IPS DF 6.9 (cell line): ENCODE measurements around the gene ACAN.

Source experiments
- DNase-seq: peaks from one replicate; pipeline ENCODE4 v3.0.0-alpha.2; 2013; ENCODE audit warnings: low read depth, low spot score
- H3K27ac ChIP-seq: one replicate; pipeline ENCODE4 v1.5.1; 2013; ENCODE audit warnings: low read length, control low read depth
- H3K27me3 ChIP-seq: 2 replicates; pipeline ENCODE4 v1.6.1; 2013; ENCODE audit warnings: mild to moderate bottlenecking, low read length; ENCODE audit not compliant: control insufficient read depth, insufficient read depth
- H3K36me3 ChIP-seq: 2 replicates; pipeline ENCODE4 v1.6.1; 2013; ENCODE audit warnings: low read length; ENCODE audit not compliant: control insufficient read depth, insufficient read depth
- H3K4me1 ChIP-seq: 2 replicates; pipeline ENCODE4 v1.6.1; 2013; ENCODE audit warnings: low read length; ENCODE audit not compliant: control insufficient read depth, insufficient read depth
- H3K4me3 ChIP-seq: 2 replicates; pipeline ENCODE4 v1.5.1; 2013; ENCODE audit warnings: mild to moderate bottlenecking, low read length
- H3K9me3 ChIP-seq: 2 replicates; pipeline ENCODE4 v1.6.1; 2013; ENCODE audit warnings: low read length, inconsistent platforms; ENCODE audit not compliant: control insufficient read depth, insufficient read depth
- WGBS: extraction: QIAGEN DNeasy Blood & Tissue Kit; methylation state at CpG from one replicate; pipeline ENCODE4 v1.1.7; 2013; ENCODE audit warnings: mixed read lengths, missing lambda C conversion rate; ENCODE audit not compliant: insufficient read length, insufficient coverage; 5-methylcytosine and 5-hydroxymethylcytosine counted together

The ACAN gene

DNA sequence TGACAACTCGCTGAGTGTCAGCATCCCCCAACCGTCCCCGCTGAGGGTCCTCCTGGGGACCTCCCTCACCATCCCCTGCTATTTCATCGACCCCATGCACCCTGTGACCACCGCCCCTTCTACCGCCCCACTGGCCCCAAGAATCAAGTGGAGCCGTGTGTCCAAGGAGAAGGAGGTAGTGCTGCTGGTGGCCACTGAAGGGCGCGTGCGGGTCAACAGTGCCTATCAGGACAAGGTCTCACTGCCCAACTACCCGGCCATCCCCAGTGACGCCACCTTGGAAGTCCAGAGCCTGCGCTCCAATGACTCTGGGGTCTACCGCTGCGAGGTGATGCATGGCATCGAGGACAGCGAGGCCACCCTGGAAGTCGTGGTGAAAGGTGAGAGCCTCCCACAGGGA lies 35.4 kb downstream of the ACAN start:
- Histone ChIP-seq H3K9me3 (no peaks in the 10 kb centered on the region), H3K4me1 (peaks cover 2% of the 10 kb centered on the region), H3K27ac (no peak overlapping the region), H3K4me3 (no peak overlapping the region), H3K36me3 (no peaks in the 10 kb centered on the region), H3K27me3 (no peaks in the 10 kb centered on the region)
- no CpG with 5 or more reads among the region's 18 CpGs for WGBS
- DNase-seq, result no peak

DNA sequence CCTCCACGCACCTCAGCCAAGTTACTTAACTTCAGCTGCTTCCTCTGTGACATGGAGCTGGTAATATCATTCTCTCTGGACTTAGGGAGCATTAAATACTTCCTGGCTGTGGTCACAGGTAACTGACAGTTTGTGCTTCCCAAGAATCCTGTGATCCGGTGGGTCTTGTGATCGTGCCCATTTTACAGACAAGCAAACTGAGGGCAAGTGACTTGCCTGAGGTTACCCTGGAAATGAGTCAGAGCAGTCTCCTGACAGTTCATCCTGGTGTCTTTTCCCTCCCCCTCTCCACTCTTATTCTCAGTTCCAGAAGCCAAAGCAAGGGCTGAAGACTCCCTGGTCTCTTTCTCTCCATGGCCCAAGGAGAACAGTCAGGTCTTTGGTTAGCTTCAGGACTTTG lies 35.9 kb downstream of the ACAN start:
- no CpG with 5 or more reads among the region's 3 CpGs for WGBS
- H3K4me1 ChIP-seq, result peaks cover 2% of the 10 kb centered on the region
- no peak for DNase-seq

DNA sequence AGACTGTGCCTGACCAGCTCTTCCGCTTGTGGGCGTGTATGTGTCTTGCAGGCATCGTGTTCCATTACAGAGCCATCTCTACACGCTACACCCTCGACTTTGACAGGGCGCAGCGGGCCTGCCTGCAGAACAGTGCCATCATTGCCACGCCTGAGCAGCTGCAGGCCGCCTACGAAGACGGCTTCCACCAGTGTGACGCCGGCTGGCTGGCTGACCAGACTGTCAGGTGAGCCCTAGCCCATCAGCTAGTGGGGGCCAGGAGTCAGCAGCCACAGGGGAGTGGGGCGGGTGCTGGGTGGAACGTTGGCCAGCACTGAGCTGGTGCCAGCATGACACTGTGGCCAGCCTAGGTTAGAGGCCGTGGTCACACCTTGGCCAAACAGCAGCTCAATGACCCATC lies 36.7 kb downstream of the ACAN start:
- no peaks in the 10 kb centered on the region; the same call in 1 of the 2 replicates for H3K4me1 ChIP-seq
- no peak overlapping the region for H3K27ac ChIP-seq
- no peaks in the 10 kb centered on the region for H3K27me3 ChIP-seq
- DNase-seq, result no peak
- H3K4me3 ChIP-seq, result no peak overlapping the region
- no peaks in the 10 kb centered on the region for H3K9me3 ChIP-seq
- no CpG with 5 or more reads among the region's 16 CpGs for WGBS
- H3K36me3 ChIP-seq, result no peaks in the 10 kb centered on the region

More for the DNA sequence above, 35.9 kb downstream of the ACAN start:
- Histone ChIP-seq H3K27ac (no peak overlapping the region), H3K9me3 (no peaks in the 10 kb centered on the region), H3K4me3 (no peak overlapping the region), H3K27me3 (no peaks in the 10 kb centered on the region), H3K36me3 (no peaks in the 10 kb centered on the region)

DNA sequence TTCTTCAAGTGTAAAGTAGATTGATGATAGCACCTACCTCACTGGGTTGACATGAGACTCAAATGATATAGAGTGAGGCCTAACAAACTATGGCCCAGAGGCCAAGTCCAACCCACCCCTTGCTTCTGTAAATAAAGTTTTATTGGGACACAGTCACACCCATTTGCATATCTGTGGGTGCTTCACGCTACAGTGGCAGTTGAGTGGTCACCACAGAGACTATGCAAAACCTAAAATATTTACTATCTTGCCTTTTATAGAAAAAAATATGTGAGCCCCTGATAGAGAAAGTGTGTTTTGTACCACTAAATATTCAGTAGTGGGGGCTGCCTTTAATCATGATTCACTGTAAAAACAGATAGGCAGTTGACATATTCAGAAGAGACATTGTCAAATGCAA lies 38.0 kb downstream of the ACAN start:
- Histone ChIP-seq H3K9me3 (no peaks in the 10 kb centered on the region), H3K4me3 (no peak overlapping the region), H3K27me3 (no peaks in the 10 kb centered on the region), H3K36me3 (no peaks in the 10 kb centered on the region), H3K27ac (no peak overlapping the region), H3K4me1 (no peaks in the 10 kb centered on the region; the same call in 1 of the 2 replicates)
- no CpG with 5 or more reads among the region's 1 CpG for WGBS
- DNase-seq, result no peak

DNA sequence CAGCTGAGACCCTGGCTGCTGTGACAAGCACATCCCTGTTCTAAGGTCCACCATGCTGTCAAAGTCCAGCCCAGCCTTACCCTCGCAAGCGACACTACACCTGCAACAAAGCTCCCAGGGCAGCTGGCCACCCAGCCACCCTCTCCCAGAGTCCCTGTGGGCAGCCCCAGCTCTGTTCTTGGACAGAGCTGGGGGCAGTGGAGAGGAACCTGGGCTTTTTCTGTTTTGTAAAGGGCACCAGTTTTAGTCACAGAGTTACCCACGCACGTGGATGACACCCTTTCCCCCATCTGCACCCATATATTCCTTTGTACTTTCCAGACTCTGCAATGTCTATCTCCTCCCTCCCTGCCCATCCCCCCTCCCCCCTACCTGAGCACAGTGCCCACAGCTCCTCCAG lies 38.9 kb downstream of the ACAN start:
- Histone ChIP-seq H3K27ac (no peak overlapping the region), H3K4me1 (no peaks in the 10 kb centered on the region; the same call in 1 of the 2 replicates), H3K36me3 (no peaks in the 10 kb centered on the region), H3K27me3 (no peaks in the 10 kb centered on the region), H3K4me3 (no peak overlapping the region), H3K9me3 (no peaks in the 10 kb centered on the region)
- no CpG with 5 or more reads among the region's 4 CpGs for WGBS
- no peak for DNase-seq

DNA sequence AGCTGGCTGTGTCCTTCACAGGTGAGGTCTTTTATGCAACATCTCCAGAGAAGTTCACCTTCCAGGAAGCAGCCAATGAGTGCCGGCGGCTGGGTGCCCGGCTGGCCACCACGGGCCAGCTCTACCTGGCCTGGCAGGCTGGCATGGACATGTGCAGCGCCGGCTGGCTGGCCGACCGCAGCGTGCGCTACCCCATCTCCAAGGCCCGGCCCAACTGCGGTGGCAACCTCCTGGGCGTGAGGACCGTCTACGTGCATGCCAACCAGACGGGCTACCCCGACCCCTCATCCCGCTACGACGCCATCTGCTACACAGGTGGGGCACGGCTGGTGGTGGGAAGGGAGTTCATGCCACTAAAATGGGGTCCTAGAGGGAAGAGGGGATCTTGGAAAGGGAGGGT lies 40.1 kb downstream of the ACAN start:
- Histone ChIP-seq H3K9me3 (no peaks in the 10 kb centered on the region), H3K27me3 (no peaks in the 10 kb centered on the region), H3K4me1 (no peaks in the 10 kb centered on the region; the same call in 1 of the 2 replicates), H3K36me3 (no peaks in the 10 kb centered on the region), H3K4me3 (no peak overlapping the region), H3K27ac (no peak overlapping the region)
- WGBS, result no CpG with 5 or more reads among the region's 21 CpGs
- DNase-seq, result no peak

DNA sequence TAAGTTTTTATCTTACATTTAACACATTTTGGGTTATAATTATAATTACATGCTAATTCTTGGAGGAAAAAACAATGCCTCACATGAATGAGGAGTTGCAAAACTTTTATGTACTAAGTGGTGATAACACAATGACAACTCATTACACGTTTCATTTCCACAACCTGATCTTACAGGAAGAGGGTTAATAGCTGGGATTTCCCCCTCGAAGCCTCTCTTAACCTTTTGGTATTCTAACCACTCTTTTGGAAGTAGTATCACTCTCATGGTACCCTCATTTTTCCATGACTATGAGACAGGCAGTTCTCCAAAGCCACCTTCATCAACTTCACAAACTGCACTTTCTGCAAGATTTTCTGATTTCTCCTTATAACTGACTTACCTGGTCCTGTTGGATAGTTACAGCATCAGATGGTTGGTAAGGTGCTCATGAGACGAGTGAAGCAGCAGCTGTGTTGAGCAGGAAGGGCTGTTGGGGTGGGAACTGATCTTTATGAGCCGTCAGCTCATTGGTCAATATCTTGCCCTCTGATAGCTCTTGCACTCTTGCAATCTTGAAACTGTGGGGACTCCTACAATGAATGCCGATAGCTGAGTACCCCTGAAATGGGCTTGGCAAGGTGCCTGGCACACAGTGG lies 41.6 kb downstream of the ACAN start:
- DNase-seq, result no peak
- Histone ChIP-seq H3K4me3 (no peak overlapping the region), H3K27ac (no peak overlapping the region), H3K36me3 (no peaks in the 10 kb centered on the region), H3K9me3 (no peaks in the 10 kb centered on the region), H3K4me1 (no peaks in the 10 kb centered on the region; the same call in 1 of the 2 replicates), H3K27me3 (no peaks in the 10 kb centered on the region)
- no CpG with 5 or more reads among the region's 5 CpGs for WGBS

DNA sequence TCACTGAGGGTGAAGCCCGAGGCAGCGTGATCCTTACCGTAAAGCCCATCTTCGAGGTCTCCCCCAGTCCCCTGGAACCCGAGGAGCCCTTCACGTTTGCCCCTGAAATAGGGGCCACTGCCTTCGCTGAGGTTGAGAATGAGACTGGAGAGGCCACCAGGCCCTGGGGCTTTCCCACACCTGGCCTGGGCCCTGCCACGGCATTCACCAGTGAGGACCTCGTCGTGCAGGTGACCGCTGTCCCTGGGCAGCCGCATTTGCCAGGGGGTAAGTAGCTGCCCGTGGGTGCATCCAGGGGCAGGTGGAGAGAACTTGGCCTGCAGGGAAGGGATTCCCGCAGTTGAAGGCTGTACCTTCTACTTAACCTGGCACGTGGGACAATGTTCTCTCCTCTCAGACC lies 42.4 kb downstream of the ACAN start:
- no peaks in the 10 kb centered on the region for H3K36me3 ChIP-seq
- H3K4me1 ChIP-seq, result no peaks in the 10 kb centered on the region; the same call in 1 of the 2 replicates
- no peaks in the 10 kb centered on the region for H3K9me3 ChIP-seq
- no peak overlapping the region for H3K27ac ChIP-seq
- WGBS, result no CpG with 5 or more reads among the region's 15 CpGs
- no peaks in the 10 kb centered on the region for H3K27me3 ChIP-seq
- H3K4me3 ChIP-seq, result no peak overlapping the region
- DNase-seq, result no peak

DNA sequence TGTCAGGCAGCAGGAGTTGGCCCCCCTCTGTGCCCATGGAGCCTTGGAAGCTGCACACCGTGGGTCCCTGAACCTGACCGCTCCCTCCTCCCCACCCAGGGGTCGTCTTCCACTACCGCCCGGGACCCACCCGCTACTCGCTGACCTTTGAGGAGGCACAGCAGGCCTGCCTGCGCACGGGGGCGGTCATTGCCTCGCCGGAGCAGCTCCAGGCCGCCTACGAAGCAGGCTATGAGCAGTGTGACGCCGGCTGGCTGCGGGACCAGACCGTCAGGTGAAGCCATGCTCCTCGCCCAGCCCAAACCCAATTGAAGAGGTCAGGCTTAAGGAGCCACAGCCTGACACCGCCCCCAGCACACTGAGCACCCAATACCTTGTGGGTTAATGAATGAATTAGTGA lies 43.9 kb downstream of the ACAN start:
- Histone ChIP-seq H3K4me3 (no peak overlapping the region), H3K9me3 (no peaks in the 10 kb centered on the region), H3K36me3 (no peaks in the 10 kb centered on the region), H3K27ac (no peak overlapping the region), H3K27me3 (no peaks in the 10 kb centered on the region), H3K4me1 (no peaks in the 10 kb centered on the region; the same call in 1 of the 2 replicates)
- no CpG with 5 or more reads among the region's 20 CpGs for WGBS
- DNase-seq, result no peak

DNA sequence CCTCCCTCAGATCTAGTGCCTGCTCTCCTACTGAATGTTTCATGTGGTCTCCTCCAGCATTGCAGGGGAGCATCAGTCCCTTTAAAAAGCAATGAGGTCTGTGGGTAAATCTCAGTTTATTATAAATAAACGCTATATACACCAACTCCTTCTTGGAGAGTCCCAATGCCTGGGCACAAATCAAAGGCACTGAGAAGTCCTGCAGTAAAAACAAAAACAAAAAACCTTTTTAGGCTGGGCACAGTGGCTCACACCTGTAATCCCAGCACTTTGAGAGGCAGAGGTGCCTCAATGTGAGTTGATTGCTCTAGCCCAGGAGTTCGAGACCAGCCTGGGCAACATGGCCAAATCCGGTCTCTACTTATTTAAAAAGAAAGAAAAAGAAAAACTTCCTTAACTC lies 45.0 kb downstream of the ACAN start:
- H3K4me1 ChIP-seq, result no peaks in the 10 kb centered on the region; the same call in 1 of the 2 replicates
- H3K4me3 ChIP-seq, result no peak overlapping the region
- H3K9me3 ChIP-seq, result no peaks in the 10 kb centered on the region
- no CpG with 5 or more reads among the region's 3 CpGs for WGBS
- no peaks in the 10 kb centered on the region for H3K27me3 ChIP-seq
- H3K36me3 ChIP-seq, result no peaks in the 10 kb centered on the region
- DNase-seq, result no peak
- no peak overlapping the region for H3K27ac ChIP-seq
